DND-41 (cell line): ENCODE measurements around the gene KIF5B.

Experiments
- CTCF ChIP-seq: IDR thresholded peaks from 2 replicates; pipeline ENCODE4 v1.5.1; 2012; ENCODE audit warnings: borderline replicate concordance, low read length, moderate library complexity, mild to moderate bottlenecking; ENCODE audit not compliant: poor library complexity, severe bottlenecking; ENCODE audit errors: extremely low read depth
- EZH2 ChIP-seq: IDR thresholded peaks from 3 replicates; pipeline ENCODE4 v1.6.1; 2012; ENCODE audit warnings: borderline replicate concordance, low read depth, mild to moderate bottlenecking, moderate library complexity, low read length, inconsistent platforms; ENCODE audit not compliant: severe bottlenecking

GRCh38 chr10:32104181-32104580 is 48.0 kb upstream of the KIF5B start:
- TF ChIP-seq CTCF (no peak), EZH2 (no peak)
